GM18526 (cell line): ENCODE measurements around the gene PACSIN1.

Source experiments
- POLR2A ChIP-seq: IDR thresholded peaks from 3 replicates; pipeline ENCODE4 v1.6.1; 2011; ENCODE audit not compliant: insufficient read length; ENCODE audit errors: extremely low read depth

The PACSIN1 gene

DNA sequence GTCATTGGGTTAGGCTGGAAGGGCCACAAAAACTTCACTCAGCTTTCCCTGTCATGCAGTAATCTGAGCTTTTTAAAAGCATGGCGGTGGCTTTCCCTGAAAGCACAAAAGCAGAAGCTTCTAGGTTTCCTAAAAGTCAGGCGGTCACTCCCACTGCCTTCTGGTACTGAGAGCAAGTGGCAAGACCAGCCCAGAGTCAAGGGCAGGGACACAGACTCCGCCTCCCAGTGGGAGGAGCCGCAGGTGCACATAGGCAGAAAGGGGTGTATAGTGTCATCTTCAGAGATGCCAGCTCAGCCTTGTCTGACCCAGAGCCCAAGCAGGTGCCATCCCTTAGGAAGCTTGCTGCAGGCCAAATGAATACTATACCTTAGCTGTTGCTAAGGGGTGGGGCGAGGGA is 18.0 kb upstream of the PACSIN1 start:
- no peak for TF ChIP-seq POLR2A

DNA sequence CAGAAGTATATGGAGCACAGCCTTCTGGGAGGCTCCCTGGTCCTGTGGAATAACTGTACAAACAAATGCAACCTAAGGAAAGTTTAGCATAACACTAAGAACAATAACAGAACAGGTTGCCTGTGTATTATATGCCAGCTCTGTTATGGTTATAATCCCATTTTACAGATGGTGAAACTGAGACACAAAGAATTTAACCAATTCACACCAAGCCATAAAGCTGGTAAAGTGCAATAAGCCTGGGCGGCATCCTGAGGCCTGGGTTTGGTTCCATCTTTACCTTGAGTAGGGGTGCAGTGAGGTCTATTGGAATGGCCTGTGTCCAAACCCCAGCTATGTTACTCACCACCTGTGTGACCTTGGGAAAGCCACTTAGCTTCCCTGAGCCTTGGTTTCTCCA is 14.7 kb upstream of the PACSIN1 start:
- TF ChIP-seq POLR2A: no peak

DNA sequence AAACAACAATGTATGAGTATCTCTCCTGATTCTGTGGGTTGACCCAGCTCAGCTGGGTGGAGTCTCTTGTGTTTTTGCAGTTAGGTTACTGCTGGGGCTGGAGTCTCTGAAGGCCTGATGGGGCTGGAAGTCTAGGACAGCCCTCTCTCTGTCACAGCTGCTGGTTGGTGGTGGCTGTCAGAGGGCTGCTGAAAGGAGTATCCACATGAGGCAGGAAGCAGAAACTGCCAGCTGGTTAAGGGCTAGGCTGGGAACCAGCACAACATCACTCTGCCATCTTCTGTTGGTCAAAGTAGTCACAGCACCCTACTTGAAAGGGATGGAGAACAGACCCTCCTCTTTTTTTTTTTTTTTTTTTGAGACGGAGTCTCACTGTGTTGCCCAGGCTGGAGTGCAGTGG is 10.0 kb upstream of the PACSIN1 start:
- TF ChIP-seq POLR2A: no peak

DNA sequence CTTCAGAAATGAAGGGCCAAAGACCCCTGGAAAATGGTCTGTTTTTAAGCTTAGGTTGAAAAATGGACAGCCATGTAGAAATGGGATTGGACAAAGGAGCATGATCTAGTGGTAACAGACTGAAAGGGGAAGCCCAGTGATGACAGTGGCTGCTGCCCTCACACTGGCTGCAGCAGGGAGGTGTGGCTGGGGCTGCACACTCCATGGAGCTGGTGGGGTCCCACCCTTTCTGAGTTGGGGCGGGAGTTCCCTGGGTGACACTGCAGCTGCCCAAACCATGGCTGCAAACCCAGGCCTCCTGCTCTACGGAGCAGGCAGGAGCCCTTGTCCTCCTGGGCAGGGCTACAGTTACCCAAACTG is 8.5 kb upstream of the PACSIN1 start:
- TF ChIP-seq POLR2A: no peak

DNA sequence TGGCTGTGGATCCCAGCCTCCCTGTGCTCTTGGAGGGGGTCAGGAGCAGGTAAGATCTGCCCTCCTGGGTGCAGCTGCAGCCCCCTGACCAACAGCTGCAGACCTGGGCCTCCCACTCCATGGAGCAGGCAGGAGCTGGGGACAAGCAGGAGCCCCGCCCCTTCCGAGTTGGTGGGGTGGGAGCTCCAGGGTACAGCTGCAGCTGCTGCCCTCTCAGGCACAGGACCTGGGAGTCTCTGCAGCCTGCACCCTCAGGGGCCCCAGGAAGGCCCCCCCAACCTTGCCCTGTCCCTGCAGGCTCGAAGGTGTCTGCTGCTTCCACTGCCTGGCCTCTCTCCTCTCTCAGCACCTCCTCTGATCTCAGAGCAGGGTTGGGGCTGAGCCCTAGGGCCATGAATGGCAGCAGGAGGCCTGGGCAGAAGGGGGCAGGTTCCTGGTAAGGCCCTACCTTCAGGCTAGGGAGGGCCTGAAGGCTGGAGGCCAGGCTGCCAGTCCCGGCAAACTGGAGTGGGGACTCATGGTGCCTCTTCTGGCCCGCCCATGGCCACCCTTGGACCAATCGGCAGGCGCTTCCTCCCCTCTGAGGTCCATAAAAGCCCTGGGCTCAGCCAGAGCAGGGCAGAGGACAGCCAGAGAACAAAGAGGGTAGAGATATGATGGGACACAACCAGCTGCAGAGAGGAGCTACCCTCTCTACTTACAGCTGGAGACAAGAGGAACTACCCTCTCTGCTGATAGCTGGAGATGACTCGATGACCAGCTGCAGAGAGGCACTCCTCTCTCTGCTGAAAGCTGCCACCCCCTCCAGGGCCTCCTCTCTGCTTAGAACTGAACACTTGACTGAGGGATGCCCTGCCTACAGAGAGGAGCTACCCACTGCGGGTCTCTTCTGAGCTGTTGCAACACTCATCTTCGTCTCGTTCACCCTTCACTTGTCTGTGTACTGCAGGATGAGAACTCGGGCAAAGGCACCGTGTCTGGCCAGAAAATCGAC is 7.8 kb upstream of the PACSIN1 start:
- TF ChIP-seq POLR2A: no peak

DNA sequence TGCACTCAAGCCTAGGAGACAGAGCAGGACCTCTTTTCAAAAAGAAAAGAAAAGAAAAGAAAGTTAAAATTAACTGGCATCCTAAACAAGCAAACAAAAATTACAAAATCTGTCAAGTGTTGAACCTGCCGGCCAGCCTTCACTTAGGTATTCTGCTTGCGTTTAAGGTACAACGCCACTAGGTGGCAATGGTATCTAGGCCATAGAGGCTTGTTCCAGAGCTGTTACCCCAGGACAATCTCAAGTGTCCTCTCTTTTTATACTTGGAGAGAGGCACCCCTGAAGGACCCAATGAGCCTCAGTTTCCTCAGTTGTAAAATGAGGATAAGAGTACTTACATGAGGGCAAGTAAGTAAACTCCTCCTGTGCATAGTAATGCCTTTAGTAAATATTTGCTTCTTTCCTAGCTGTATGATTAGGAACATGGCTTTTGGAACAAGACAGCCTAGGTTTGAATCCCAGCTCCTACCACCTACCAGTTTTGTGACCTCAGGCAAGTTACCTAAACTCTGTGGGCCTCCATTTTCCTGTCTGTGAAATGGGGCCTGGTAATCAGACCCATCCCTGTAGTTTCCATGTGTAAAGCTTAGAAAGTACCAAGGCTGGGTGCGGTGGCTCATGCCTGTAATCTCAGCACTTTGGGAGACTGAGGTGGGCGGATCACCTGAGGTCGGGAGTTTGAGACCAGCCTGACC is 5.8 kb upstream of the PACSIN1 start:
- no peak for TF ChIP-seq POLR2A

DNA sequence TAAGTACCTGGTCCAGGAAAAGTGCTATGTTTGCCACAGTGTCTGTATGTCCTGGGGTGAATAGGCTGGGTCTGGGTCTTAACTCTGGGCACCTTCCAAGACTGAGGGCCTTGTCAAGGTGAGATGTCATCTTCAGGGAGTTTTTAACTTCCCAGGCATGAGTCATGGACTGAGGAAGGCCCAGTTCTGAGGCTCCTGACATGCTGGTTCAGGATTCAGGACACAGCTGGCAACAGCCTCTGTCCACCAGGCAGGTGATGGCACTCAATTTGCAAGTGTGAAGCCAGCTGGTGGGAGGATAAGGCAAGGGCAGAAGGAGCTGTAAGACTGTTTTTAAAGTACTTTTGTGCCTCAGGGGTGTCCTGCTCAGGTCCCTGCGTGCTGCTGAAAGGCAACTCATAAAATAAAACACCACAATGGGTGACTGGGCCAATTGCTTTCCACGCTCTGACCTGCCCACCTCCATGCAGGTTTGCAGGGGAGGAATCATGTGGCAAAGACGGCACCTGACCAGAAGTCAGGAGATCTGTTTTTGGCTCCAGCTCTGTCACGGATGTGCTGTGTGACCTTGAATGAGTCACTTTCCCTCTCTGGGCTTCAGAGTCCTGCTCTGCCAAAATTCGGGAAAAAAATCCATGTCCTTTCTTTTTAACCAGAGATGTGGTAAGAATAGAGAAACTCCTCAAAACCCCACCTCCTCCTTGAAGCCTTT is 4.9 kb upstream of the PACSIN1 start:
- no peak for TF ChIP-seq POLR2A

DNA sequence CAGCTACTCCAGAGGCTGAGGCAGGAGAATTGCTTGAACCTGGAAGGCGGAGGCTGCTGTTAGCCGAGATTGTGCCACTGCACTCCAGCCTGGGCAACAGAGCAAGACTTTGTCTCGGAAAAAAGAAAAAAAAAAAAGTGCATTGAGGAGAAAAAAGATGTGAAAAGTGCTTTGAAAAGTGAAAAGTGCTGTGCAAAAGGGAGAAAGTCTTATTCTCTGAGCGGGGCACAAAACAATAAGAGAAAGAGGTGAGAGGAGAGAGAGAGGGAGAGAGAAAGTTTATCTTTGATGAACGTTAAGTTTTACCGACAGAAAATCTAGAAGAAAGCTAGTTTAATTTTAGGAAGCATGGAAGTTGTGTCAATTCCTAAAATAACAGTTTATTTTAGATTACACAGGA is 3.9 kb upstream of the PACSIN1 start:
- no peak for TF ChIP-seq POLR2A

DNA sequence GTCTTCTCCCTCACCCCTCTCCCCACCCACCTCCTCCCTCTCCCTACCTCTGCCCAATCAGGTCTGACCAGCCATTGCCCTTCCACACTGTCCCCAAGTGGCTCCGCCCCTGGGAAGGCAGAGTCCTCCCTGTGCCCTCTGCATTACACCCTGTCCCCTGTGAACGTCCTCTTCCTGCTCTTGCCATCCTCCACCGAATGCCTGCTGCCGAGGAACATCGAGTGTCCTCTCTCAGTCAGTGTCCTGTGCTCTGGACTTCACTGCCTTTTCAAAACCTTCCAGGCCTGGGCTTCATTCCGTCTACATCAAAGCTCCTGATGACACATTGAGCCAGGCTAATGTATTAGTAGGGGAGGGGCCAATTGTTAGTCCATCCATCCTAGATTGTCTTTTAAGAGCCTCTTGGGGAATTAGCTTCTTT is 3.3 kb upstream of the PACSIN1 start:
- TF ChIP-seq POLR2A: no peak

DNA sequence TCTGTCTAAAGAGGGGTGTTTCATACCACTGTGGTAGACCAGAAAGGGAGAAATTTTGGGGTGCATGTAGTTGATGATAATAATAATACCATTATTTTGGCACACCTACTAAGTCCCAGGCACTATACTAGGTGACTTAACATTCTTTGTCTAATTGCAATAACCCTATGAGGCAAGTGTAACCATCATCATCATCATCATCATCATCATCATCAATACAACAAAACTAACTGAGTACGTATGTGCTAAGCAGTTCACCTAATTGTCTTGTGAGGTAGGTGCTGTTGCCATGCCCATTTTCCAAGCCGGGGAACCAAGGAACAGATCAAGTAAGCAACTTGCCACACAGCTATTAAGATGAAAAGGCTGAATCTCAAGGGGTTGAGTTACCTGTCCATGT is 2.6 kb upstream of the PACSIN1 start:
- TF ChIP-seq POLR2A: no peak

DNA sequence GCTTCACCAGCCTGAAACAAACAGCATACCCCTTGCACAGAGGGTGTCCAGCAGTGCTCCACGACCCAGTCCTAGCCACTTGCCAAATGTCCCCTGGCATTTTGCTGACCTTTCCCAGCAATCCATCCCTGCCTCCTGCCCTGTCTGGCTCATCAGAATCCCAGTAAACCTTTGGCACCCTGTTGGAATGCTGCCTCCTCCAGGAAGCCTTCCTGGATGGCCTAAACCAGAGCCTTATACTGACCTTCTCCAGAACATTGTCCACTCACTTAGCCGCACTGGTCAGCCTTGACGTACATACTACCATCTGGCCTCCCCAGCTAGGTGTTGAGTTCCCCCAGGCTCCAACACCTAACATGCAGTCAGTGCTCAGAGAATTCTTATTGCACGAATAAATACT is 2.0 kb upstream of the PACSIN1 start:
- TF ChIP-seq POLR2A: no peak

DNA sequence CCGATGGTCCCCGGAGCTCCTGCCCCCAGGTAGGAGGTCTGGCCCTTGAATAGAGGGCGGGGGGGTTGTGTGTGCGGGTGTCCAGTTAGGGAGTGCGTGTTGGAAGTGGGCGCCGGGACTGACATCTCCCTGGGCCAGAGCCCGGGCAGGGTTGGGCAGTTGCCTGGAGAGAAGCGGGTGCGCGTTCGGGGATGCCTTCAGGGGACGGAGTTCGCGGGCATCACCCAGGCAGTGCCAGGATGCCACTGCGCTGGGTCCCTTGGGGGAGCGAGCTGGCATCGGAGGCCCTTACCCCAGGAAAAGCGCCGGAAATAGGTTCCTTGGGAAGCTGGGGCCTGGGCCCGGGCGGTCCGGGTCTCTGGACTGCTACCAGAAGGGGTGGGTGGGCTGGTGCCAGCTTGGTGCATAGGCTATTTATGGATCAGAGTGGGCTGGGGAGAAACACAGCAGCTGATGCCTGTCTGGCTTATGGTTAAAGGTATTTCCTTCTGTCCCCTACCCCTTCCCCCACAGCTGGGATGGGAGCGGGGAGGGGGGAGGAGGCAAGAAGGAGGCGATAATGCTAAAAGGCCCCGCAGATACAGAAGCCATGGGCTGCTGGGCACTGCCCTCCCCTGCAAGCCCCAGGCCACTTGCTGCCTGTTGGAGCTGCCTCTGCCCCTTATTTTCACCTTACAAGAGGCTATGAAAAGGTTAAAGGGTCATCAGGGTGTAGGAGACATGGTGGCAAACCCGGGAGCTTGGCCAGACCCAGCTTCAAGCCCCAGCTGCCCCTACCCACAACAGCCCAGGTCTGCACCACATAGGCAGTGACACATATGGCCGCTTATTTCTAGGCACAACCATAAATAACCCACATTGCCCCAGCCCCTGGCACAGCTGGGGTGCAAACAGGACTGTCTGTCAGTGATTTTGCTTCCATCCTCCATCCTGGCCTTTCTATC is 638 bp downstream of the PACSIN1 start:
- no peak for TF ChIP-seq POLR2A

DNA sequence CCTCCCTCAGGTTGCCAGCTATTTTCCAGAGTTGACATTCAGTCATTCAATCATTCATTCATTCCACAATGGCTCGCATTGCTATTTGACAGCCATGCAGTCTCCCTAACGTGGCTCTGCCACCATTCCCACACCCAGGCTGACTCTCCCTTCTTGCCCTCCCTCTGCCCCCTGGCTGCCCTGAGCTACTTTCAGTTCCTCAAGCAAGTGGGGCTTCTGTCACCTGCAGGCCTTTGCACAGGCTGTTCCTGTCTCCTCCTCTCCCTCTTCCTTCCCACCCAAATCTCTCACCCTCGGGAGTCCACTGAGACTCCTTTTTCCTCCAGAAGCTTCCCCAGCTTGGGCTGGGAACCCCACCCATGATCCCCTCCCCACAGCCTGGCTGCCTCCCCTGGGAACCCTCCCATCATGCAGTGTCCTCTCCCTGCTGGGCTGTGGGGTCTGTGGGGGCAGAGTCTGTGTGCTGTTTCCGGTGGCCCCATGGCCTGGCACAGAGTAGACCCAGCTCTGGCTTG is 2.6 kb downstream of the PACSIN1 start:
- TF ChIP-seq POLR2A: no peak

DNA sequence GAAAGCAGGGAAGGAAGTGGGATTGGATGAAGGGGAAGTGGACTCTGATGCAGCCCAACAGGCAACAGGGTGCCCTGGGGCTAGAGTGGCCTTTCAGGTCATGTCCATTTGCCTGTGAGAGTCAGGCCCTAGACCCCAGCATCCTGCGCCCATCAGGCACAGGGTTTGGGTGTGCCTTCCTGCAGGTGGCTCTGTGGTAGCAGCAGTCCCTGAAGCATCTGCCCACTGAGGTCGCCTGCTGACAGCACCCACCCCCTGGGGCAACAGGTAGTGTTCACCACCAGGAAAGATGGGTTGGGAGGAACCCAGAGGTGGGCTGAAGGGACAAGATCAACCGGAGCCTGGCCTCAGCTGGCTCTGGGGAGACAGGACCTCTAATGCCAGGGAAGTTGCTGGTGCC is 3.6 kb downstream of the PACSIN1 start:
- no peak for TF ChIP-seq POLR2A
